ENCODE results near the gene TIFAB.

Gene TIFAB

DNA sequence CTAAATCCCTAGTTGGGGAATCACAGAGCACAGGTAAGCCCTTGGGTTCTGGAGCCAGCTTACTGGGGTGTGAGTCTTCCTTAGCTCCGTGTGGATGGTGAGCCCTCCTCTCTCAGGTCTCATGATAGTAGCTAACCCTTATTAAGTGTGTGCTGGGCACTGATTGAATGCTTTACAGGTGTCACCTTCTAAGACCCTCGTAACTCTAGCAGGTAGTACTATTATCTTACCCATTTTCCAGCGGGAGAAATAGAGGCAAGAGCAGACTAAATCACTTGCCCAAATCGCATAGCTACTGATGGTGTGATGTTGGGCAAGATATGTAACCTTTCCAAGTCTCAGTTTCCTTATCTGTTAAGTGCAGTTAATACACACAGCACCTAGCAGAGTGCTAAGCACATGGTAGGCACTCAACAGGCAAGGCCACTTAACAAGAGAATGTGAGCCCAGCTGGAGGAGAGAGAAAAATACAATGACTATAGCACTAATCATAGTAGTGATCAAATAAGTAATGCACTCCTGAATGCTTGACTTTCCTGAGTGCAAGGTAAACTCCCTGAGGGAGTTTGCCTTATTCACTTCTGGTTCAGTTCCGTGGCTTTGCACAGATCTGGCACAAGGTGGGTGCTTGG is 4.7 kb downstream of the TIFAB start, which contains the start of gene DCANP1:
TSS of gene DCANP1 (minus strand) at position 51 of the 632 bp plus-strand sequence. CDS start 240 bp downstream, outside the sequence.
- Histone ChIP-seq H3K9me2 (replicated peaks; ENCODE audit: control insufficient read depth, low read length) (no peaks in the 10 kb centered on the region), H3K9me3 (ENCODE audit: control insufficient read depth, insufficient read depth, low read length) (no peaks in the 10 kb centered on the region), H3K27ac (ENCODE audit: low read depth, low read length) (no peak within 1 kb of the TSS), H3K27me3 (ENCODE audit: control insufficient read depth, low read length) (peaks cover 18% of the 10 kb centered on the region; the same call in 1 of the 2 replicates), H3F3A (ENCODE audit: control insufficient read depth, insufficient read depth) (no peaks in the 10 kb centered on the region), H3K36me3 (ENCODE audit: control insufficient read depth, low read length) (no peaks in the 10 kb centered on the region), H3K4me1 (ENCODE audit: control insufficient read depth, low read length) (no peaks in the 10 kb centered on the region), H3K4me3 (ENCODE audit: low read length) (no peak within 1 kb of the TSS), H4K20me1 (ENCODE audit: control insufficient read depth, insufficient read depth, low read depth, low read length) (no peaks in the 10 kb centered on the region), H3K4me2 (ENCODE audit: low read length) (no peak within 1 kb of the TSS), H3K79me2 (ENCODE audit: control insufficient read depth, low read length) (no peaks in the 10 kb centered on the region)
- no peak for TF ChIP-seq EZH2phosphoT487 (IDR thresholded peaks at IDR 0.05; ENCODE audit: borderline replicate concordance, low read length)
- TF ChIP-seq, protein P1, sequence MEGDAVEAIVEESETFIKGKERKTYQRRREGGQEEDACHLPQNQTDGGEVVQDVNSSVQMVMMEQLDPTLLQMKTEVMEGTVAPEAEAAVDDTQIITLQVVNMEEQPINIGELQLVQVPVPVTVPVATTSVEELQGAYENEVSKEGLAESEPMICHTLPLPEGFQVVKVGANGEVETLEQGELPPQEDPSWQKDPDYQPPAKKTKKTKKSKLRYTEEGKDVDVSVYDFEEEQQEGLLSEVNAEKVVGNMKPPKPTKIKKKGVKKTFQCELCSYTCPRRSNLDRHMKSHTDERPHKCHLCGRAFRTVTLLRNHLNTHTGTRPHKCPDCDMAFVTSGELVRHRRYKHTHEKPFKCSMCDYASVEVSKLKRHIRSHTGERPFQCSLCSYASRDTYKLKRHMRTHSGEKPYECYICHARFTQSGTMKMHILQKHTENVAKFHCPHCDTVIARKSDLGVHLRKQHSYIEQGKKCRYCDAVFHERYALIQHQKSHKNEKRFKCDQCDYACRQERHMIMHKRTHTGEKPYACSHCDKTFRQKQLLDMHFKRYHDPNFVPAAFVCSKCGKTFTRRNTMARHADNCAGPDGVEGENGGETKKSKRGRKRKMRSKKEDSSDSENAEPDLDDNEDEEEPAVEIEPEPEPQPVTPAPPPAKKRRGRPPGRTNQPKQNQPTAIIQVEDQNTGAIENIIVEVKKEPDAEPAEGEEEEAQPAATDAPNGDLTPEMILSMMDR (IDR thresholded peaks at IDR 0.05; ENCODE audit: low read depth, low read length, poor library complexity, severe bottlenecking), result no peak

DNA sequence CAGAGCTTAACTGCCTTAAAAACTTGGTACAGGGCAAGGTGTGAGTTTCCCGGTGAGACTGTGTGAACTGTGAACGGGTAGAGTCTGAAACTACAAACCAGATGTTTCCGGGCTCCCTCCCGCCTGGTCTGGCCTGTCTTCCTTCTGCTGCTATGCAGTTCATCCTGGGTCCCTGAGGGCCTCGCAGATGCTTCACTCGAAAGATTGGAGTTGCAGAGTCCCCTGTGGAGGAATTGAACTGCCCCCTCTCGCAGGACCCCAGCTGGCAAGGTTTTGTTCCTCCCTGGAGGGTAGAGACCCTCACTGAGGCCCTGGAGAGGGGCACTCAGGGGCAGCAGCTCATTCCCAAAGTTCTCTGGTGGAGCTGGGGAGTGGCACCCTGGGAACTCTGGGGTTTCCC is 5.5 kb downstream of the TIFAB start:
- H3K4me1 ChIP-seq (ENCODE audit: control insufficient read depth, low read length), result no peaks in the 10 kb centered on the region
- no peak overlapping the region for H3K4me2 ChIP-seq (ENCODE audit: low read length)
- no peak overlapping the region for H3K4me3 ChIP-seq (ENCODE audit: low read length)
- H3K9me2 ChIP-seq (replicated peaks; ENCODE audit: control insufficient read depth, low read length), result no peaks in the 10 kb centered on the region
- no peaks in the 10 kb centered on the region for H3K79me2 ChIP-seq (ENCODE audit: control insufficient read depth, low read length)
- TF ChIP-seq, protein P1 (IDR thresholded peaks at IDR 0.05; ENCODE audit: low read depth, low read length, poor library complexity, severe bottlenecking), result no peak
- no peak for TF ChIP-seq EZH2phosphoT487 (IDR thresholded peaks at IDR 0.05; ENCODE audit: borderline replicate concordance, low read length)
- no peaks in the 10 kb centered on the region for H3F3A ChIP-seq (ENCODE audit: control insufficient read depth, insufficient read depth)
- peaks cover 10% of the 10 kb centered on the region; the same call in 1 of the 2 replicates for H3K27me3 ChIP-seq (ENCODE audit: control insufficient read depth, low read length)
- H4K20me1 ChIP-seq (ENCODE audit: control insufficient read depth, insufficient read depth, low read depth, low read length), result no peaks in the 10 kb centered on the region
- H3K36me3 ChIP-seq (ENCODE audit: control insufficient read depth, low read length), result no peaks in the 10 kb centered on the region
- no peaks in the 10 kb centered on the region for H3K9me3 ChIP-seq (ENCODE audit: control insufficient read depth, insufficient read depth, low read length)
- no peak overlapping the region for H3K27ac ChIP-seq (ENCODE audit: low read depth, low read length)

- Histone ChIP-seq H3K27ac (ENCODE audit: low read depth, low read length) (no peak overlapping the region), H3K9me2 (replicated peaks; ENCODE audit: control insufficient read depth, low read length) (no peaks in the 10 kb centered on the region), H3K4me1 (ENCODE audit: control insufficient read depth, low read length) (no peaks in the 10 kb centered on the region), H3F3A (ENCODE audit: control insufficient read depth, insufficient read depth) (no peaks in the 10 kb centered on the region), H3K9me3 (ENCODE audit: control insufficient read depth, insufficient read depth, low read length) (no peaks in the 10 kb centered on the region), H3K79me2 (ENCODE audit: control insufficient read depth, low read length) (no peaks in the 10 kb centered on the region), H3K36me3 (ENCODE audit: control insufficient read depth, low read length) (no peaks in the 10 kb centered on the region), H4K20me1 (ENCODE audit: control insufficient read depth, insufficient read depth, low read depth, low read length) (no peaks in the 10 kb centered on the region), H3K27me3 (ENCODE audit: control insufficient read depth, low read length) (peaks cover 10% of the 10 kb centered on the region; the same call in 1 of the 2 replicates), H3K4me2 (ENCODE audit: low read length) (no peak overlapping the region), H3K4me3 (ENCODE audit: low read length) (no peak overlapping the region)
- TF ChIP-seq, protein P1 (IDR thresholded peaks at IDR 0.05; ENCODE audit: low read depth, low read length, poor library complexity, severe bottlenecking), result no peak
- TF ChIP-seq EZH2phosphoT487 (IDR thresholded peaks at IDR 0.05; ENCODE audit: borderline replicate concordance, low read length), result no peak
Measured at GRCh38 chr5:135446206-135446605, 5.9 kb downstream of the TIFAB start.
